DND-41 (cell line): Measurements from ENCODE around the gene RAD51B.

ENCODE experiments used
- ATAC-seq: fragments of 200-7000 bp; cut with Tn5 transposase; 3 replicates; pipeline ENCODE4 v1.9.1; 2021; ENCODE audit warnings: low read depth; ENCODE audit not compliant: insufficient read depth
- DNase-seq: peaks from one replicate; pipeline ENCODE4 v3.0.0-alpha.2; 2020
- H2AFZ ChIP-seq: 2 replicates; pipeline ENCODE4 v1.6.0; 2012; ENCODE audit warnings: low read depth, low read length
- H3K27ac ChIP-seq: 2 replicates; pipeline ENCODE4 v1.5.1; 2012; ENCODE audit warnings: low read length, inconsistent platforms
- H3K27me3 ChIP-seq: fragments of 200-600 bp; sonication (generic); 2 replicates; pipeline ENCODE4 v1.6.0; 2012; ENCODE audit warnings: low read length, mild to moderate bottlenecking, inconsistent platforms; ENCODE audit not compliant: insufficient read depth, poor library complexity
- H3K36me3 ChIP-seq: 2 replicates; pipeline ENCODE4 v1.5.1; 2012; ENCODE audit warnings: low read length, inconsistent platforms; ENCODE audit not compliant: insufficient read depth
- H3K4me1 ChIP-seq: 2 replicates; pipeline ENCODE4 v1.5.1; 2012; ENCODE audit warnings: mild to moderate bottlenecking, low read length; ENCODE audit not compliant: insufficient read depth
- H3K4me2 ChIP-seq: 2 replicates; pipeline ENCODE4 v1.6.0; 2012; ENCODE audit warnings: mild to moderate bottlenecking, moderate library complexity, low read length, inconsistent platforms; ENCODE audit not compliant: insufficient read depth
- H3K4me3 ChIP-seq, 2 experiments: fragments of 200-600 bp in 1 of 2; shearing (Covaris generic) in 1 of 2; 2 replicates each; pipeline ENCODE4 v1.5.1; 2012 to 2016; ENCODE audit warnings: inconsistent platforms in 2 of 2, low read length in 2 of 2, mild to moderate bottlenecking in 2 of 2, low read depth in 1 of 2, moderate library complexity in 1 of 2
- H3K79me2 ChIP-seq: 2 replicates; pipeline ENCODE4 v1.6.0; 2012; ENCODE audit warnings: low read length, inconsistent platforms; ENCODE audit not compliant: insufficient read depth
- H3K9ac ChIP-seq: 2 replicates; pipeline ENCODE4 v1.6.0; 2012; ENCODE audit warnings: low read depth, mild to moderate bottlenecking, inconsistent platforms, low read length, moderate library complexity
- H3K9me3 ChIP-seq: 2 replicates; pipeline ENCODE4 v1.5.1; 2012; ENCODE audit warnings: low read length, moderate library complexity, mild to moderate bottlenecking, inconsistent platforms; ENCODE audit not compliant: insufficient read depth, severe bottlenecking
- H4K20me1 ChIP-seq: 2 replicates; pipeline ENCODE4 v1.6.0; 2012; ENCODE audit warnings: low read length; ENCODE audit not compliant: insufficient read depth
- EZH2 ChIP-seq: IDR thresholded peaks from 3 replicates; pipeline ENCODE4 v1.6.1; 2012; ENCODE audit warnings: borderline replicate concordance, low read depth, mild to moderate bottlenecking, moderate library complexity, low read length, inconsistent platforms; ENCODE audit not compliant: severe bottlenecking
- TF ChIP-seq, protein P1 (sequence below): IDR thresholded peaks from 2 replicates; pipeline ENCODE4 v1.5.1; 2012; ENCODE audit warnings: borderline replicate concordance, low read length, moderate library complexity, mild to moderate bottlenecking; ENCODE audit not compliant: poor library complexity, severe bottlenecking; ENCODE audit errors: extremely low read depth

Gene RAD51B

DNA sequence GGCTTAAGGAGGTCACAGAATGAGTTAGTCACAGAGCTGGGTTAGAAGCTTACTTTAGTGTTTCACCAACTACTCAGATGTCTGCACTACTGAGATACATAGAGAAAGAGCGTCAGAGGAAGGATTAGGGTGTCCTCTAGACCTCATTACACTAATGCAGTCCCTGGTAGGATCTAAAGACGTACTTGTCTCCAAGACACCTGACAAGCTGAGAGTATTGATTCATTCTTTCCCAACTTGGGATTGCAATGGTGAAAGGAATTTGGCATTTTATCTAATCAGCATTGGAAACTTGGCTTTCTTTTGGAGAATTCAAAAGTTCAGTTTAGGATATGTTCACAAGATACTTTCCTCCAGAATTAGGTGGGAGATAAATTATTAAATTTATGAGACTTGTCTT, 571.2 kb downstream of the RAD51B start:
- Histone ChIP-seq H3K9me3 (no peaks in the 10 kb centered on the region), H3K4me3 (no peak overlapping the region), H3K27me3 (no peaks in the 10 kb centered on the region), H3K4me1 (no peaks in the 10 kb centered on the region), H4K20me1 (no peaks in the 10 kb centered on the region), H3K79me2 (no peaks in the 10 kb centered on the region), H3K27ac (no peak overlapping the region), H3K36me3 (no peaks in the 10 kb centered on the region), H3K9ac (no peak overlapping the region), H3K4me2 (no peak overlapping the region), H2AFZ (no peak overlapping the region)
- no peak for DNase-seq
- no peak for ATAC-seq
- TF ChIP-seq EZH2 = no peak
- TF ChIP-seq, protein P1, sequence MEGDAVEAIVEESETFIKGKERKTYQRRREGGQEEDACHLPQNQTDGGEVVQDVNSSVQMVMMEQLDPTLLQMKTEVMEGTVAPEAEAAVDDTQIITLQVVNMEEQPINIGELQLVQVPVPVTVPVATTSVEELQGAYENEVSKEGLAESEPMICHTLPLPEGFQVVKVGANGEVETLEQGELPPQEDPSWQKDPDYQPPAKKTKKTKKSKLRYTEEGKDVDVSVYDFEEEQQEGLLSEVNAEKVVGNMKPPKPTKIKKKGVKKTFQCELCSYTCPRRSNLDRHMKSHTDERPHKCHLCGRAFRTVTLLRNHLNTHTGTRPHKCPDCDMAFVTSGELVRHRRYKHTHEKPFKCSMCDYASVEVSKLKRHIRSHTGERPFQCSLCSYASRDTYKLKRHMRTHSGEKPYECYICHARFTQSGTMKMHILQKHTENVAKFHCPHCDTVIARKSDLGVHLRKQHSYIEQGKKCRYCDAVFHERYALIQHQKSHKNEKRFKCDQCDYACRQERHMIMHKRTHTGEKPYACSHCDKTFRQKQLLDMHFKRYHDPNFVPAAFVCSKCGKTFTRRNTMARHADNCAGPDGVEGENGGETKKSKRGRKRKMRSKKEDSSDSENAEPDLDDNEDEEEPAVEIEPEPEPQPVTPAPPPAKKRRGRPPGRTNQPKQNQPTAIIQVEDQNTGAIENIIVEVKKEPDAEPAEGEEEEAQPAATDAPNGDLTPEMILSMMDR = no peak

GRCh38 chr14:68391311-68392014, 571.9 kb downstream of the RAD51B start:
- Histone ChIP-seq H3K36me3 (no peaks in the 10 kb centered on the region), H4K20me1 (no peaks in the 10 kb centered on the region), H3K4me2 (no peak overlapping the region), H3K27ac (no peak overlapping the region), H3K9me3 (no peaks in the 10 kb centered on the region), H3K9ac (no peak overlapping the region), H2AFZ (no peak overlapping the region), H3K4me3 (no peak overlapping the region), H3K4me1 (no peaks in the 10 kb centered on the region), H3K79me2 (no peaks in the 10 kb centered on the region), H3K27me3 (no peaks in the 10 kb centered on the region)
- no peak for DNase-seq
- no peak for ATAC-seq
- TF ChIP-seq EZH2 = no peak
- TF ChIP-seq, protein P1 = no peak

- H3K79me2 ChIP-seq = no peaks in the 10 kb centered on the region
- H3K9me3 ChIP-seq = no peaks in the 10 kb centered on the region
- no peak overlapping the region for H3K4me3 ChIP-seq
- TF ChIP-seq, protein P1 = no peak
- TF ChIP-seq EZH2 = no peak
- H3K27me3 ChIP-seq = no peaks in the 10 kb centered on the region
- H3K4me1 ChIP-seq = no peaks in the 10 kb centered on the region
- no peaks in the 10 kb centered on the region for H4K20me1 ChIP-seq
- no peak overlapping the region for H2AFZ ChIP-seq
- H3K36me3 ChIP-seq = no peaks in the 10 kb centered on the region
- no peak overlapping the region for H3K4me2 ChIP-seq
- no peak for ATAC-seq
- no peak overlapping the region for H3K9ac ChIP-seq
- DNase-seq = no peak
- no peak overlapping the region for H3K27ac ChIP-seq
Measured at GRCh38 chr14:68392393-68393141, 573.0 kb downstream of the RAD51B start.
